ENCODE results near the gene UACA.

DNA sequence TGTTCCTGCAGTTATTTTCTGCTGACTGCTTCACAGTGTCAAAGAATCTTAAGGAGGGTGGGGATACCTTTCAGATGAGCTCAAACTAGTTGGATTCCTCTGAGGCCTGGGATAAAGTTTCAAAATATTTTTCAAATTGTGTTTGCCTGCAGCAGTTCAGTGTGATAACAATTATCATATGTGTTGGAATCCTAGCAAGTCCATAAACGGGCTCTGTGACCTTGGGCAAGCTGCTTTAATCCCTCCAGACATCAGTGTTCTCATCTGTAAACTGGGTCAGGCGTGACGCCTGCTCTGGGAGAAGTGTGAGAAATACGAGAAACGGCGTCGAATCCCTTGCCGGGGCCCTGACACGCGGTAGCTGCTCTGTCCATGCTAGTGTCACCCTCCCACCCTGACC, 153.5 kb downstream of the UACA start:
- TF ChIP-seq CTCF (conservative IDR thresholded peaks at IDR 0.05; ENCODE audit: low read depth in 2 of 2) (no peak), JUNB (IDR thresholded peaks at IDR 0.05; ENCODE audit: unreplicated experiment) (no peak), EZH2 (IDR thresholded peaks at IDR 0.05; ENCODE audit: low read depth, unreplicated experiment) (no peak)

Measured in GM23338 (cell line).